HT-29 (cell line): Measurements from ENCODE around the gene MKNK1. TPM values are rescaled to one million over a fixed set of nuclear protein-coding genes. Genes with fewer than 3 reads are reported as not detected.

Source experiments
- DNase-seq: peaks from one replicate; pipeline ENCODE4 v3.0.0-alpha.2; 2015; ENCODE audit warnings: low spot score
- total RNA-seq: library from RNA; depleted of rRNA; stranded (reverse); fragments of >200 nt; shearing (Covaris generic); gene quantifications from 2 replicates; pipeline ENCODE4 v1.2.3, GENCODE V29; 2014

MKNK1 gene
- total RNA-seq, 1 experiment from 2014 or later = 13.5 TPM

GRCh38 chr1:46618754-46619415 is 14.8 kb upstream of the MKNK1 start:
- DNase-seq = no peak

DNA sequence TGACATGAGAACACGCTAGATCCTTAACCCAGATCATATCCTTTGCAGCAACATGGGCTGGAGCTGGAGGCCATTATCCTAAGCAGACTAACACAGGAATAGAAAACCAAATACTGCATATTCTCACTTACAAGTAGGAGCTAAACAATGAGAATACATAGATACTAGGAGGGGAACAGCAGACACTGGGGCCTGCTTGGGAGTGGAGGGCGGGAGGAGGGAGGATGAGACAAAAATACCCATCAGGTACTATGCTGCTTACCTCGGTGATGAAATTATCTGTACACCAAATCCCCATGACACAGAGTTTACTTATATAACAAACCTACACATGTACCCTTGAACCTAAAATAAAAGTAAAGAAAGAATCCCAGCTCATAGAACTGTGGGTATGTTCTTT is 13.8 kb upstream of the MKNK1 start:
- DNase-seq = no peak

DNA sequence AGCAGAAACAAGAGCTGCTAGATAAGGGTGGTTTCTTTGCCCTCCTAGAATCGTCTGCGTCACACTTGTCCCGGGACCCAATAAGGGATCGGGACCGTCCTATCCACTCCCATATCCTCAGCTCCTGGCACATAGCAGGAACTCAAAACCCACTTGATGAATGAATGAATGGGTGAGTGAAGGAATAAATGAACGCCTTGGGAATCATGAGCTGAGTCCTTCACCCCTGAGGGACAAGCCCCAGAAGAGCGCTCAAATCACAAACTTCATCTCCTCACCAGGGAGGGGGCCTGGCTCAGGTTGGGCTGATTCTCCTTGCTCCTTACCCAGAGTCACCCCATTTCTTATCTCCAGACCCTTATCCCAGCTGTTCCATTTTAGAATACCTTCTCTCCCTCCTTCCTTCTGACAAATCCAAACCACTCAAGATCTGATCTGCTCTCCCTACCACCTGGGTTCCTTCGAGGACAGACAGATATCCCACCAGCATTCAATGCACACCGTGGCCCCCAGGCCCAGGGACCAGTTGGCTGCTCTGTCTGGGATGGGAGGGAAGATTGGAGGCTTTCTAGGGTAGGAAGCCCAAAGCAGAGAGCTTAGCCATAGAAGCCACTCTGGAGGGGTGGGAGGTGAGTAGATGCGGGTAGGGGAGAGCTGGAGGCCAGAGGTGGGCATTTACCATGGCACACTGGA is 13.2 kb upstream of the MKNK1 start:
- no peak for DNase-seq

- peak; percentile 56 for DNase-seq
Observed at GRCh38 chr1:46616277-46617107, 12.4 kb upstream of the MKNK1 start, which contains the start of gene MOB3C. MOB3C (minus strand) TSS chr1:46616811; CDS start chr1:46613321, 3,490 bp downstream.

GRCh38 chr1:46615735-46616134 is 11.7 kb upstream of the MKNK1 start:
- no peak for DNase-seq

GRCh38 chr1:46615088-46615487 is 11.0 kb upstream of the MKNK1 start:
- no peak for DNase-seq

GRCh38 chr1:46614604-46614984 is 10.5 kb upstream of the MKNK1 start:
- no peak for DNase-seq

- DNase-seq = no peak
Observed at GRCh38 chr1:46613661-46614603, 9.9 kb upstream of the MKNK1 start.

DNA sequence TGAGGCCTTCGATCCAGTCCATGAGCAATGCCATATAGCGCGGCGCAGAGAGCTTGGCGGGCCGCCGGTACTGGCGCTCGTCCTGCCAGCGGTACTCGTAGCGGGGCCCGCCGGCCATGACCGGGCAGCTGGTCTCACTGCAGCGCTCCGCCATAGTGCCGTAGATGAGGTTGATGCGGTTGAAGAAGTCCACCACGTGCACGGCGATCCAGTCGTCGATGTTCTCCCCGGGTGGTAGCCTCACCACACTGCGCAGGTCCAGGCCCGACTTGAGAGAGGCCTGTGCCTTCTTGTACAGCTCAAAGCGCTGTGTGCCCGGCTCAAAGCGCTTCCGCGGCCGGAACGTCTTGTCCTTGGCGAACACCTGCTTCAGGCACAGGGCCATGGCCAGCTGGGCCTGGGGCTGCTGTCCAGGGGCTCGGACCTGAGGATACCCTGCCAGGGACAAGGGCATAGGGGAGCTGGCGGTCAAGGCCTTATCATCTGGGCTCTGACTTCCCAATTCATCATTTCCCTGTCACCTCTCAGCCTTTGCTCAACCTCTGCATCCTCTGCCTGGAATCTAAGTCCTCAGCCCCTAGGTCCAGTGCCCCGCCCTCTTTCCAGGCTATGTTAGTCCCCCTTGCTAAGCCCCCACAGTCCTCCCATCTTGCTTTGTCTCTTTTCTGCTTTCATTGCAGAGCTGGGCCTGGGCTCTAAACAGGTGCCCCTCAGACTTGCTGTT is 9.0 kb upstream of the MKNK1 start:
- no peak for DNase-seq

- DNase-seq = peak; percentile 50
Observed at GRCh38 chr1:46611691-46612221, 7.7 kb upstream of the MKNK1 start.

- DNase-seq = no peak
Observed at GRCh38 chr1:46607345-46608130, 3.5 kb upstream of the MKNK1 start.

- no peak for DNase-seq
Observed at GRCh38 chr1:46606255-46606965, 2.3 kb upstream of the MKNK1 start.

GRCh38 chr1:46605232-46605631 is 1.2 kb upstream of the MKNK1 start:
- no peak for DNase-seq

DNA sequence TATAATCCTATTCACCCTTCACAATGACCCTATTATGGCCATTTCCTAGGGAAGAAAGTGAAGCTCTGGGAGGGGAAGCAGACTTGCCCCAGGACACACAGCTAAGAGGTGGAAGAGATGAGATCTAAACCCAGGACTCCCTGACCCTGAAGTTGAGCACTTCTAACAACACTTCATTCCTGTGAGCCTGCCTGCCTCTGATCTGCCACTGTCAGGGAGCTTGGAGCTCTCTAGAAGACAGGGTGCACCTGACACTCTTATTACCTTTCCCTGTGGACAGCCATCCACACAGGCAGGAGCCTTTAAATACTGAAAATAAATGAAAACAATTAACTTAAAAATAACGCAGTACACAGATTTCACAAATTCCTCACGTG is 599 bp downstream of the MKNK1 start:
- no peak for DNase-seq

- no peak for DNase-seq
Observed at GRCh38 chr1:46601257-46602007, 2.6 kb downstream of the MKNK1 start.

DNA sequence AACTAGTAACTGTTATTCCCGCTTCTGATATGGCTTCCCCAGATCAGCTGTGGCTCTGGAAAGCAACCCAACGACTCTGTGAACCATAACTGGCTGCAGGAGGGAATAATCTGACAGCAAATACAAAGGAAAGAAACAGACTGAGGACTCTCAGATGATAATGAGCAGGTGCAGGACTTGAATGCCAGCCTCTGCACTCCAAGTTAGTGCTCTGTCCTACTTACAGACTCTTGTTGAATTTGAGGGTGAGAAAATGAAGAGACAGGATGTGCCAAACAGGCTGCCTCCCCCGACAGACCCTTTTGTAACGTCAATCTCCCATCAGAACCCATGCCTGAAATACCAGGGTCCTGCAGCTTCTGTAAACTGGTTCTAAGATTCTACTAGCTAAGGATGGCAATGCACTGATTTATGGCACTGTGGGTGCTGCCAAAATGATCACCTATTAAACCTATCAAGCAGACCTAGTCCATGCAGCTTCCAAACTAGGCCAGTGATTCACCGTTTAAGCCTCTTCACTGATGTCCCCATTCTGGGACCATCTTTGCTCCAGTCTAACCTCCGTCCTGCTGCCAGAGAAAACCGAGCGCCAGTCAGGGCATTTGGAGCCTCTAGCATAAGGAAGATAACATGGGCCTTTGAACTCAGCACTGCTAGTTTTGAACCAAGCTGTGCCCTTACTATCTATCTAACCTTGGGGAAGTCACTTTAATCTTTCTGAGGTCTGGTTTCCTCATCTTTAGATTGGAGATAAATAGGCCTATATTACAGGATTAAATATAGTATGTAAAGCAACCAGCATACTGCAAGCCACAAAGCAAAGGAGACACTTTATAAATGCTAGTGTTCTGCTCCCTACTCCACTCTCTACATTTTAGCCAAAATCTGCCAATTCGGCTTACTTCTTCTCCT is 4.8 kb downstream of the MKNK1 start:
- DNase-seq = no peak

- DNase-seq = no peak
Observed at GRCh38 chr1:46596846-46597245, 7.2 kb downstream of the MKNK1 start.
